Activated naive CD4-positive, alpha-beta T cell treated with Interleukin-2 at 50 U/mL for 16 hours (primary cell): ENCODE measurements around the gene IRGQ.
A peak's percentile ranks its signal among the peaks of the same experiment; 100 is the strongest.
"Not testable (repeated sequence)": the region's sequence is repeated elsewhere in the genome, so short reads cannot be mapped to it uniquely, and the experiment has no call there.

Experiments used
- DNase-seq: peaks from one replicate; pipeline ENCODE4 v3.0.0-alpha.2; 2020

IRGQ gene

DNA sequence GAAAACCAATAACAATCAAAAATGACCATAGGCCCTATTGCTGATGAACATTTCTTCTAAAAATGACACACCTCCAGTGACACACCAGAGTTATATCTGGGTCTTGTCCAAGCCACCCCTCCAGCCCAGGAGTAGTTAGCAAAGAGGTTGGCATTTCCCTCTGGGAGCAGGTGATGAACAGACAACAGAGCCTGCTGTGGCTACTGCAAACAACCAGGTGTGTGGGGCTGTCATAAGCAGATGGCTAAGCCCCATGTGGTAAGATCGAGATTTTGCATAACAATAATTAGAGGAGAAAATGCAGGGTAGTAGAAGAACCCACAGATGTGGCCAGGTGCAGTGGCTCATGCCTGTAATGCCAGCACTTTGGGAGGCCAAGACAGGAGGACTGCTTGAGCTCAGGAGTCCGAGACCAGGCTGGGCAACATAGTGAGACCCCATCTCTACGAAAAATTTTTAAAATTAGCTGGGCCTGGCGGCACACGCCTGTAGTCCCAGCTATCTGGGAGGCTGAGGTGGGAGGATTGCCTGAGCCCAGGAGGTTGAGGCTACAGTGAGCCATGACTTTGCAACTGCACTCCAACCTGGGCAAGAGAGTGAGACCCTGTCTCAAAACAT lies 25.7 kb downstream of the IRGQ start:
- DNase-seq: no peak

DNA sequence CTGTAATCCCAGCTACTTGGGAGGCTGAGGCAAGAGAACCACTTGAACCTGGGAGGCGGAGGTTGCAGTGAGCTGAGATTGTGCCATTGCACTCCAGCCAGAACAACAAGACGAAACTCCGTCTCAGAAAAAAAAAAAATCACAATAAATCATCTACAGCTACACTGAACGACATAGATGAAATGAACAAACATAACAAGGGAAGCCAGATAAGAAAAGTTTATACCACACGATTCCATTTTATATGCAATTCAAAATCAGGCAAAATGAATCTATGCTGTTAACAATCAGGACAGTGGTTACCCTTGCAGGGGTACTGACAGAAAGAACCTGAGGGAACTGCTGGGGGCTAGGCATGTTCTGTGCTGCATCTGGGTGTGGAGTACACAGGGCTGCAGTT lies 26.3 kb downstream of the IRGQ start:
- DNase-seq: no peak

DNA sequence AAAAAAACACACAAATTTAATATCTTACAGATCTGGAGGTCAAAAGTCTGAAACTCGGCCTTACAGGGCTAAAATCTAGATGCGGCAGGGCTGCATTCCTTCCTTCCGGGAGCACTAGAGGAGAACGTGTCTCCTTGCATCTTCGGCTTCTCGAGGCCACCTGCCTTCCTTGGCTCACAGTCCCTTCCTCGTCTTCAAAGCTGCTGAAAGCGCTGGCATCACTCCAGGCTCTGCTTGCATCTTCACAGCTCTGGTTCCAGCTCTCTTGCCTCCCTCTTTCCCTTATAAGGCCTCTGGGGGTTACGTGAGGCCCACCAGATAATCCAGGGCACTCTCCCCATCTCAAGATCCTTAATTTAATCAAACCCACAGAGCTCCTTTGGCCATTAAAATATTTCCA lies 31.1 kb downstream of the IRGQ start:
- DNase-seq: no peak

DNA sequence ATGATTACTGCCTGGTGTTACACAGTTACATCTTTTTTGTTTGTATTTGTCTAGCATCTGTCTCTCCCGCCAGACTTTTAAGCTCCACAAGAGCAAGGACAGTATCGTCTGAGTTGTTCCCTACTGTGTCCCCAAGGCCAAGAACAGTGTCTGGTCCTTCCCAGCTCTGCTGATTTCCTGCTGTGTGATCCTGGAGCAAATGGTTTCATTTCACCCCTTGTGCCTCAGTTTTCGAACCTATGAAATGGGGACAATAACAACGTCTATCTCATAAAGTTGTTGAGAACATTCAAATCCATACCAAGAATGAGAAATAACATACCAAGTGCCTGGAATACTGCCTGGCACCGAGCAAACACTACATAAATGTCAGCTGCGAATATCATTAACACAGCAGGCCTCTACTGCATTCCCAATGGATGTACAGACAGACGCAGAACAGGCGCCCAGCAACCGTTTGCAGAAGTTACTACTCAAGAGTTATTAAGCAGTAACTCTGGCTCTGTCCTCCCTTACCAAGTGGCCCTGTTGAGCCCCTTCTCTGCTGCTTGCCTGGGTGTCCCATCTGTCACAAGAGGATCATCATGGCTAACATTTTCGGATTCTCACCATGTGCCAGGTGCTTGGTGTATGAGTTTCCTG lies 32.0 kb downstream of the IRGQ start:
- DNase-seq: no peak

DNA sequence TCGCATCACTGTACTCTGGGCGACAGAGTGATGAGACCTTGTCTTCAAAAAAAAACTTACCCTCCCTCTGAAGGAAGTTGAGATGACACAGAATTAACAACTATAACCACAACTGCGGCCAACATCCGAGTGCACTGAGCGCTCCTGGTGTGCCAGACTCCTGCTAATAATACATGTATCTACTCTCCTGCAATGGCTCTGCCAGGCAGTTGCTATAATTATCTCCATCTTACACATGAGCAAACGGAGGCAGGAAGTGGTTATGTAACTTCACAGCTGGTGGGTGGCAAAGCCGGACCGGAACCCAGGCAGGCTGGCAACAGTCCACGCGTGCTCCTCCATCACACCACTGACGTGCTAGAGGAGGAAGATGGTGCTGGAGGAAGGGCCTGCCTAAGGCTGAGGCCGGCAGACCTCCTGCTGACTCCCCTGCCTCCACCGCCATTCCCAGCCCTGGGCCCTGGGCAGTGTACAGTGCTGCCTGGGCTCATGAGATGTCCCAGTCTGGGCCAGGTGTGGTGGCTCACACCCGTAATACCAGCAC lies 33.2 kb downstream of the IRGQ start:
- DNase-seq: peak; percentile 70

DNA sequence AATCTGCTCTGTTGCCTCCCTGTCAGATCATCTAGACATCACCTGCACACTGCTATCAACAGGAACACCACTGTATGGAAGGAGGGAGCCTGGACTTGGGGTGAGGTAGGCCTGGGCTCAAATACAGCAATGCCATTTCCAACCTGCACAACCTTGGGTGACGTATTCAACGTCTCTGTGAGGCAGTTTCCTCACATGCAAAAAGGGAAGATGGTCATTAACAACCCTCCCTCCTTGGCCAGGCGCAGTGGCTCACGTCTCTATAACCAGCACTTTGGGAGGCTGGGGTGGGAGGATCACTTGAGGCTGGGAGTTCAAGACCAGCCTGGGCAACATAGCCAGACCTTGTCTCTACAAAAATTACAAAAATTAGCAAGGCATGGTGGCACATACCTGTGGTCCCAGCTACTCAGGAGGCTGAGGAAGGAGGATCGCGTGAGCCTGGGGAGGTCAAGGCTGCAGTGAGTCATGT lies 33.7 kb downstream of the IRGQ start:
- DNase-seq: no peak

DNA sequence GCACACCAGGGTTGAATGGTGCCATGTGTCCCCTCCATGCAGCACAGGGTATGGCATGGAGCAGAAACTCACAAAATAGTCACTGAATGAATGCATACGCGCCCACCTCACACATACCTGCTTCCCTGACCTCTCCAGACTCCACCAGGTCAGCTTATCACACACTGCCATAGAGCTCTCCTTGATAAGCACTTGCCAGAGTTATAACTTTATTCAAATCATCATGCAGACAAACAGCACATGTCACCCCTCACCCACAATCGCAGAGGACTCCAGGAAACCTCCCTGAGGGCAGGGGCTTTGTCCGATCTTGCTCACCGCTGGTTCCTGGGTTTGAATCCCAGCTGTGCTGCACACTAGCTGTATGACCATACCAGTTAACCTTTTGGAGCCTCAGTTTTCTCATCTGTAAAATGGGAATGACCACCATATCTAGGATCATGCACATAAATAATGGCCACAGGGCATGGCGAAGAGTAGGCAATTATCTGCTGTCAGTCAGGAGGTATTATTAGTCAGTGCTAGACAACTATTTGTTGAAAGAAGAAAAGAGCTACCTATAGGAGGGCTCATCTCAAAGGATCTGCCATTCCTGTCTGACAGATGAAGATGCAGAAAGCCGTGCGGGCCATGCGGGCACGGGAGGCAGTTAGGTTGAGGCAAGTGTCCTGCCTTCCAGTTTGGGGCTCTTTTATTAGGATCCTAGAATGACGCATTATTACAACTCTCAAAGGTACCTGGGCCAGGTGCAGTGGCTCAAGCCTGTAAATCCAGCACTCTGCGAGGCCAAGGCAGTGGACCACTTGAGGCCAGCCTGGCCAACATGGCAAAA lies 34.6 kb downstream of the IRGQ start:
- no peak for DNase-seq

DNA sequence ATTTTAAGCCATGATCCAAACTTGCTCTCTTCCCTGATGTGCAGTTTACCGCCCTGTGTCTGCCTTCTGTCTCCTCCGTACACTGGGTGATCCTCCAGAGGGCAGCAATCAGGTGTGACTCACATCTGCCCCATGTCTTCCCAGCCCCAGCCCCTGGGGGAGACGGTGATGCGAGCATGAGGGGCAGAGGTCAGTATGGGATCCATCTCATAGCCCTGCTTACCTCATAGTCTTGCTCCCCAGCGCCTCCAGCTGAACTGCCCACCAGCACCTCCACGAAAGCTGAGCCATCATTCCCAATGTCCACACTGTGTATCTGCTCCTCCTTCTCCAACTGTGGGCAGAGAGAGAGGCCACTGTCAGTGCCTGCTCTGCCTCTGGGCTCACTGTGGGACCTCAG lies 35.2 kb downstream of the IRGQ start:
- DNase-seq: no peak

DNA sequence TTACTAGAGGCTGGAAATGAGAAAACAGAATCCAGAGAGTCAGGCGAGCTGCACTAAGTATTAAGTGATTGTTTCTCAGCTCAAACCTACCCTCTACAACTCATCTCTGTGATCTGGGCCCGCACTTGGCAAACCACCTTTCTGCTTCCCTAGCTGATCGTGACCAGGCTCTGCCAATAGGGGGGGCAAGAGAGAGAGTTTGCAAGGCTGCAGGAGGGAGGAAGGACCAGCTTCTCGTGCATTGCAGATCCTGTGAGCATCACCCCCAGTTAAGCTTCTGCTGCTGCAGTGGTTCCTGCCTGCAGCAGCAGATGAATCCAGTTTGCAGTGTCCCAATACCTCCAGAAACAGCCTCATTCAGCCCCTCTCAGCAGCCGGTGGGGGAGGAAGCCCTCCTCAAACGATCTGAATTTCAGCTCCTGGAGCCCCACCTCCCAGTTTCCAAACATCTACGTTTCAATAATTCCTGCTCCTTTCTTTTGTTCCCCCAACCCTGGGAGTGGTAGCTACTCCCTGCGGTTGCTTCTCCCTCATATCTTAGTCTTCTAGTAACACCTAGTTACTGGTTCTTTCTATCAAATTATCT lies 40.7 kb downstream of the IRGQ start:
- DNase-seq: peak; percentile 82

DNA sequence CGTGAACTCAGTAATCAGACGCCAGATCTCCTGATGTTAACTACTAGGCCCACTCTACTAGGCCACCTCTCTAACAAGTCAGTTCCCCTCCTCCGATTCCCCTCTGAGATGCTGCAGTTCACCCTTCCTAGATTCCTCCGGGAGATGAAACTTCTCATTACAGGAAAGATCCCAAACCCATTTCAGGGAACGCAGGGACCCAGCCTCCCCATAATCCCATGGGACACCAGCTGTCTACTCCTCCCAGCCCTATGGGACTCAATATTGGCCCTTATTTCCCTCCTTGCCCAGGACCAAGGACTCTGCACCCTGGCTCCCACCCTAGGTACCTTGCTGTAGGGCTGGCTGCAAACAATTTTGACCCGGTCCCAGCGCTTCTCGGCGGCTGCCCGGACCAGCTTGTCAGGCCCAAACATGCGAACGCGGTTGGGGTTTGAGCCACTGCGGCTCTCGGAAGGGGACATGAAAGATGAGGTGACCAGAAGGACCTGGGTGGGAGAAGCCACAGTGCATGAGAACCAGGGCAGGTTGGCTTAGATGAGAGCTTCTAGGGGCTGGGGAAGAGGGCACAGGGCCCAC lies 41.5 kb downstream of the IRGQ start:
- DNase-seq: no peak

DNA sequence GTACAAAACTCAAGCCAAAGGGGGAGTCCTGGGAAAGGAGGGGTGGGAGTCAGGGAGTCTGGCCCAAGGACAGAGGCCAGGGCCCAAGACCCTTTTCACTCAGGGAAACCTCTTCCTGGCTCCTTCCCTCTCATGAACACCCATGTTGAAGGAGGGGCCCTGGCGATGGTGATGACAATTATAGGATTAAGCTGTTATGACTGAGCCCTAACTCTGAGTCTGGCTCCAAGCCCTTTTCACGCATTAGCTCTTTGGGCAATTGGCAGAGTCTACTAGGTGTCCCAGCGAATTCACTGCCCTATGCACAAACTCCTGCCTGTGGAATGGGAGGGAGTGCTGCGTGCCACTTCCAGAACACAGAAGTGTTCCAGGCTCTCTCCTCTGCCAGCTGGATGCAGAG lies 42.3 kb downstream of the IRGQ start:
- no peak for DNase-seq

DNA sequence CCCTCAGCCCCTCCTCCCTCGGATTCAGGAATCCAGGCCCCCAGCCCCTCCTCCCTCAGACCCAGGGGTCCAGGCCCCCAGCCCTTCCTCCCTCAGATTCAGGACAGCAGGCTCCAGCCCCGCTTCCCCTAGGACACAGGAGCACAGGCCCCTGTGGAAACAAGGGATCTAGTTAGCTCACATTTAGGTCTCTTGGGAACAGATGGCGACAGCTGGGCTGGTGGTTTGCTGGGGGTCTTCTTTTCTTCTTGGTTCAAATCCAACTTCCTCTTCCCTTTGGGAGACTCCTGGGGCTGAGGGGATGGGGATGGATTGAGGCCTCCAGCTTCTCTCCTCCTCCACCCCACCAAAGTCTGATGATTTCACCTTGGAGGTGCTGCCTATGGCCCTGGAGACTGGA lies 43.3 kb downstream of the IRGQ start:
- no peak for DNase-seq

DNA sequence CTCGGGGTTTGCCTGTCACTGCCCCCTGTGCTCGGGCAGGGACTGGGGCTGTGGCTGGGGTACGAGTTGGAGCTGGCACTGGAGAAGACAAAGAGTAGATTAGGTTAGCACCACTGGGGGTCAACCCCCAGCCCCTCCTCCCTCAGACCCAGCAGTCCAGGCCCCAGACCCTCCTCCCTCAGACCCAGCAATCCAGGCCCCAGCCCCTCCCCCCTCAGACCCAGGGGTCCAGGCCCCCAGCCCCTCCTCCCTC lies 43.8 kb downstream of the IRGQ start:
- no peak for DNase-seq

DNA sequence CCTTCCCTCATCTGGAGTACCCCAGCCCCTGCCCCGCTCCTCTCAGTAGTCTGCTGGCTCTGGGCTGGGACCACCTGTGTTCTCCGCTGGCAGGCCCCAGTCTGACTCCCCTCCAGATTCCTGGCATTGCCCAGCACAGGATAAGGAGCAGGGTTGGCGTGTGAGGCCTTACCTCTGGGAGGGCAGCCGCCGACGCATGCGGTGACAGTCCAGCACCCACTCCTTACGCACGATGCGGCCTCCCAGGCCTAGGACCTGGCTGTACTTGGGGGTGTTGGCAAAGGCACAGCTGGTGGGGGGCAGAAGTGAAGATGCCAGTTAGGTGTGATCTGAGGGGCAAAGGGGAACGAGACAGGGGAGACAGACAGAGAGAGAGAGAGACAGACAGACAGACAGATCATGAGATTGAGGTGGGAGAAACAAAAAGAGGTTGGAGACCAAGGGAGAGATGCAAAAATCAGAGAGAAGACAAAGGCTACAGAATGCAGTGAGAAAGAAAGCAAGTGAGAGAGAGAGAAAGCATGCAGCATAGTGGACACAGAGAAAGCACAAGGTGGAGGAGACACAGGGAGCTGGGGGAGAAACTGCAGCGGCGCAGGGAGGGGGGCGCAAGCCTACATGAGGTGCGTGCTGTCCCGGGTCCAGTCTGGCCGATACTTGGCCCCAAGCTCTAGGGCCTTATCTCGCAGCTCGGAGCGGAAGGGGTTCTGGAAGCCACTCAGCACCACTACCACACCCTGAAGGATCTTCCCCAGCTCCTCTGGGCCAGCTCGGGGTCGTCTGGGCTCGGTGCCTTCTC lies 44.3 kb downstream of the IRGQ start:
- DNase-seq: no peak

DNA sequence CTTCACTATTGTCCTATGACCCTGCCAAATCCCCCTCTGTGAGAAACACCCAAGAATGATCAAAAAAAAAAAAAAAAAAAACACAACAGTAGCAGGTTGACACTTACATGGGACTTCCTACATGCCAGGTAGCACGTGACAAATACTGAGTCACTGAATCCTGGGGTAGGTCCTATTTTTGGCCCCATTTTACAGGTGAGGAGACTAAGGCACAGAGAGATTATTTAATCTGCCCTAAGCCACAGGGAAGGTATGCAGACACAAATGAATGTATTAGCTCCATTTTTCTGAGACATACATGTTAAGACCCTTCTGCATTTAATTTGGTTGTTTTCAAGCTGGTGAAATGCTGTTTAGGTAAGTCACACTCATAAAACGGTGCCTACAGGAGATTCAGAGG lies 47.2 kb downstream of the IRGQ start:
- no peak for DNase-seq

DNA sequence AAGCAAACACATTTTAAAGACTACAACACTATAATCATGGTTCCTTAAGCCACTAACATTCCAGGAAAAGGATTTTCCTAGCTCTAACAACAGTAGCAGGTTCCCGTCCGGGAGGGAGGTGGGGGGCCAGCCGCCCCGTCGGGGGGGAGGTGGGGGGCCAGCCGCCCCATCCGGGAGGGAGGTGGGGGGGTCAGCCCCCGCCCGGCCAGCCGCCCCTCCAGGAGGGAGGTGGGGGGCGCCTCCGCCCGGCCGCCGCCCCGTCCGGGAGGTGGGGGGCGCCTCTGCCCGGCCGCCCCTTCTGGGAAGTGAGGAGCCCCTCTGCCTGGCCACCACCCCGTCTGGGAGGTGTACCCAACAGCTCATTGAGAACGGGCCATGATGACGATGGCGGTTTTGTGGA lies 48.0 kb downstream of the IRGQ start:
- DNase-seq: not testable (repeated sequence)

DNA sequence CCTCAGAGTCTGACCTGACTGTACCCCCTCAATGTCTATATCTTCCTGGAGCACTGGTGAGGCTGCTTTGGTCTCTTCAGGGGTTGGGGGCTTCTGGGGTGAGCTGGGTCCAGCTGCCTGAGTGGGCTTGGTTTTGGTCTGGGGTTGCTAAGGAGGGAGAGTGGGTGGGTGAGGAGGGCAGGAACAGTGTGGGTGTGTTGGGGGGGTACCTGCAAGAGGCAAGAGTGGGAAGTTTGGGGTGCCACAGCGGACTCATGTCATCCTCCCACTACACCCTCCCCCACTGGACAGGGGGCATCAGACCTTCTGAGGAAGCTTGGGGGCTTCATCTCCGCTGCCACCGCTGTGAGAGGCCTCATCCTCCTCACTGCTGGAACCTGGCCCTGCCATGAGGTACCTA lies 49.4 kb downstream of the IRGQ start:
- DNase-seq: no peak

DNA sequence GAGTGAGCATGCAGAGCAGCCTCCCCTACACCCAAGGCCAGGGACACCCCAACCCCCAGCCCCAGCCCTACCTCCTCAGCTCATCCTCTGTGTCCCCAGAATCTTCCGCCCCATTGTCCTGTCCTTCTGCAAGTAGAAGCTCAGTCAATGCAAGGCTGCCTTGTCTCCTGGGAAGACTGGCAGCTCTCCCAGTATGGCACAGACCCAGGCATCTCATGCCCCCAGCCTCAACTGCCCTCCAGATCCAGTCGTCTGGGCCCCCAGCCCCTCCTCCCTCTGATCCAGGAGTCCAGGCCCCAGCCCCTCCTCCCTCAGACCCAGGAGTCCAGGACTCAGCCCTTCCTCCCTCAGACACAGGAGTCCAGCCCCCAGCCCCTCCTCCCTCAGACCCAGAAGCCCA lies 50.0 kb downstream of the IRGQ start:
- DNase-seq: no peak

DNA sequence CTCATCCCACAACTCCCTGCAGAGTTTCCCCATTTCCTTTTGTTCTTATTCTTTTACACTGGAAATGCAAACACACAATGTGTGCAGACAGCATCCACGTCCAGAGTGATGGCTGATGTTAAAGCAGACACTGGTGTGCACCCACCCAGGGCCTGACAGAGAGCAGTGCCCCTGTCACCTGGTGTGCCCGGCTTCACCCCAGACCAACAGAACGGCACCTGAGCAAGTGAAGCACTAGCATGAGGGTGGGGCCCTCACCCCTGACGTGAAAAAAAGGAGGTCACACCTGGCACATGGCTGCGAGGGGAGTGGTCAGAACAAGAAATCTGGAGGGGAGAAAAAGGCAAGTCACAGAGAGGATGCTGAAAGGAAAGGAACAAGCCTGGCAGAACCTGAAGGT lies 50.7 kb downstream of the IRGQ start:
- no peak for DNase-seq

DNA sequence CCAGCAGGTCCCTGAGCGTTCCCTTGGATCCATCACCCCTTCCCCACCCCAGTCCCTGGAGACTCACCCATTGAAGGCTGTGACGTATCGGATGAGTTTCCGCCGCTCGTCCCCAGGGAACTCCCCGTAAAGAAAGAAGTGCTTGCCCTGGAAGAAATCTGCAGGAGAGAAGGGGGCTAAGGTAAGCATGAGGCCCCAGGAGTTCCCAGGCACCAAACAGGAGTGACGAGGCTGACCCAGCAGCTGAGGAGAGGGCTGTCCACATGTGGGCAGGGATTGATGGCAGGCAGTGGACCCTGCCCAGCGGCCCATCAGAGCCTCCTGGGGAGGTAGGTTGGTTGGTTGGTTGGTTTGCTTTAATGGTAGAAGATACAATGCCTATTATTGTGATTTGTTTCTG lies 51.9 kb downstream of the IRGQ start:
- no peak for DNase-seq

DNA sequence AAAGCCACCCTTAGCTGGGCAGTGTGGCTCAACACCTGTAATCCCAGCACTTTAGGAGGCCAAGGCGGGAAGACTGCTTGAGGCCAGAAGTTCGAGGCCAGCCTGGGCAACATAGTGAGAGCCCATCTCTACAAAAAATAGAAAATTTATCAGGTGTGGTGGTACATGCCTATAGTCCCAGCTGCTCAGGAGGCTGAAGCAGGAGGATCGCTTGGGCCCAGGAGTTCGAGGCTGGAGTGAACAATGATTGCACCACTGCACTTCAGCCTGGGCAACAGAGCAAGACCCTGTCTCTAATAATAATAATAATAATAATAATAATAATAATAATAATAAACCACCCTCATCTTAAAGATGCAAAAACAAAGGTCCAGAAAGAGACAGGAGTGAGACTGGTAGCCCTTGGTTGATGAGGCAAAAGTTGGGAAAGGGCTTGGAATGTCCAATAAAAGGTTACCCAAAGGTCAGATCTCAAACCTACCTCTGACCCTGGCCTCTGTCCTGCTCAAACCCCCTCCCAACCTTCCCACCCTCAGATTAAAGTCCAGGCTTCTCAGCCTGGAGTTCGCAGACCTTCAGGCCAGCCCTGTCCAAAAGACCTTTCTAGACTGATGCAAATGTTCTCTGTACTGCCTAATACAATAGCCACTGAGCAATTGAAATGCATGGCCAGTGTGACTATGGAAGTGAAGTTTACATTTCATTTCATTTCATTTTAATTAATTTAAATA lies 53.8 kb downstream of the IRGQ start:
- no peak for DNase-seq

DNA sequence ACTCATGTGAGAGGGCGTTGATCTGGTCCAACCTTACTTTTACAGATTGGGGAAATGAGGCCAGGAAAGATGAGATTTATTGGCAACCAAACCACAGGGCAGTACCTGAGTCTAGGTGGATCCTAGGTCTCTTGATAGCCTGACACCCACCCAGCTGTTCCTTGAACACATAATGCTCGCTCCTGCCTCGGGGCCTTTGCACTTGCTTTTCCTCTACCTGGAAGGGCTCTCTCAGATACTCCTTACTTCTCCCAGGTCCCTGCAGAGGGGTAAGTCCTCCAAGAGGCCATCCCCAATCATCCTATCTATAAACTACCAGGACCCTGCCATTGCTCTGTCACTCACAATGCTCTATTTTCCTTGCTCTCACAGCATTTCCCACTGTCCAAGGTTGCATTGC lies 55.6 kb downstream of the IRGQ start:
- DNase-seq: no peak
